GM19023 (cell line): Measurements from ENCODE around the gene EPHA10.

Experiments
- ATAC-seq: cut with Tn5 transposase; IDR thresholded peaks from one replicate; pipeline ENCODE4 v1.9.1; 2021; ENCODE audit warnings: mild to moderate bottlenecking, moderate library complexity; ENCODE audit not compliant: unreplicated experiment

The EPHA10 gene

DNA sequence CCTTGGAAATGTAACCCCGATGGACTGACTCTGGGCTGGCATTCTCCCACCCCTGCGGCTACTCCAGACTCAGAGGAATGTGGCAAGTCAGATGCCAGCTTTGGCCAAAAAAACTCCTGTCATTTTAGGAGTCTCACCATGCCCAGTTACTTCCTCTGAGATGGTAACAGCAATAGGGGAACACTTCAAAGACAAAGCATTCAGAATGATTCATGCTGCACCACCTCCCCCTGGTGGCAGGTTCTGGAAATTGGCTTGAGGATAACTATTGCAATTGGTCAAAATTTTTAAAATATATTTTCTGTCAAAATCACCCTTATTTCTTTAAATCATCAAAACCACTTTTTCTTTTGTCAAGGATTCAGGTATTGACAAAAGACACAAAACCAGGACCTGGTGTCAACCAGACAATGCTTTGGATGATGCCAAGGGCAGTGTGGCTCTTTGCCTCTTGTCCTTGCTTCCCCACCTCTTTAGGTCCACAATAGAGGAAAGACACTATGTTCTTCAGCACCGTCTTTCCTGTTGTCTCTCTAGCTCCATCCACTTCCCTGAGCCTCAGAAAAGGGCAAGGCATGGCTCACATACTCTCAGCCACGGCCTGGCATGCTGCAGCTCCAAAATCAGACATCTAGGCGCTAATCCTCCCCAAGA is 82.5 kb downstream of the EPHA10 start:
- ATAC-seq: no peak

- ATAC-seq: no peak
Measured at GRCh38 chr1:37680933-37681332, 84.0 kb downstream of the EPHA10 start.

DNA sequence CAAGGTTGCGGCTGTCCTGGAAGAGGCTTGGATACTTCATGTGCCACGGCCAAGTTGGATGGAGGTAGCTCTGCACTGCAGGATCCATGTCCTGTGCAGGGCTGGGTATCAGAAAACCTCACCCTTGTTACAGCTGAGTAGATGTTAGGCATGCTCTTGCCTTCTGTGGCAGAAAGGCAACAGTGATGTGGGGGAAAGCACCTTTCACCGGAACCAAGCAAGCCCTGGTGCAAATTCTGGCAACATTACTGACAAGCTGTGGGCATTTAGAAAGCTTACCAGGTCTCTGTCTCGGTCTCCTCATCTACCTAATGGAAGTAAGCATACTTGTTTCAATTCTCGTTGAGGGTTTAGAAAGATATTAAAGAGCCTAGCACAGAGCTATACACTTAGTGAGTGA is 87.1 kb downstream of the EPHA10 start:
- ATAC-seq: no peak

DNA sequence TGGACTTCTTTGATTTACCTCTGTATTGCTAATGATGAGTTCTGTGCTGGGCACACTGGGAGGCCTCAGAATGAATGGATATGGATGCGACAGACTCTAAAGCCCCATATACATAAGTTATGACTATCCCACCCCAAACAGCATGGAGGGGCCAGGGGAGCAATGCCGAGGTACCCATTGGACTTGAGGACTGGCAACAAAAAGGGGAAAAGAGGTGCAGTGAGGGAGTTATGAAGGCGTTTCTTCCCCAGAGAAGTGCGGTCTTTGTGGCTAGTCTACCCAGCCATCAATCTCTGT is 87.8 kb downstream of the EPHA10 start:
- ATAC-seq: no peak

DNA sequence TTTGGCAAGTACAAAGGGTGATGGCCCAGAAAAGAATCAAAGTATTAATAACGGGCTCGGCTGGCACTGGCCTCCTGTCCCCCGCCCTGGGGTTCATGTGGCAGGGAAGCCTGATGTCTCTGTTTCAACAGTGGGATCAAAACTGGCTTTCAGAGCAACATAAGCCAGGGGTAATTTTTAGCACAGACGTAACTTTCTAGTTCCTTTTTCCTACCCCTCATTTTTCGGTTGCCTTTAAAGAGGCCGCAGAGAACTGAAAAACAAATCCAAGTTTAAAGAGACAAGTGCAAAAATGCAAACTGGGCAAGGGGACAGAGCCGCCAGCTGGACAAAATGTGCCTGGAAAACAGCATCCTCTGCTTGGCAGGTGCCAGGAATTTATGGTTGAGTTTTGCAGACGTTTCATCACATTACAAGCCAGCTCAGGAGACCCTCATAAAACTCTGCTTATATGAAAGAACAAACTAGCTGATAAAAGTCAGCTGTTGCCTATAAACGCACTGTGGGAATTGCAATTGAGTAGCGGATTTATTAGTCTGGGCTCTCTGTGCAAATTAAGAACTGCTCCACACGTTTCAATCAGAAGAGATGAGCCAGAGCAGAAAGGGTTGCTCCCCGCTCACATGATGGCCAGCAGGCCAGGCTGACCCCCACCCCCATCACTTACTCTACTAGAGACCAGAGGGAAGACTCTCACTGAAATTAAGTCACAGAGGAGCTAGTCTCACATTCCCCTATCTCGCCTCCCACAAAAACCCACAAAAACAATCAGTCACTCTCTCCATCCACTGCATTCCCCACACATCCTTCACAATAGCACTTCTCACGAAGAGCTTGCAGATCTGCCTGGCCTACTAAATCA is 88.4 kb downstream of the EPHA10 start:
- peak; percentile 52 for ATAC-seq

DNA sequence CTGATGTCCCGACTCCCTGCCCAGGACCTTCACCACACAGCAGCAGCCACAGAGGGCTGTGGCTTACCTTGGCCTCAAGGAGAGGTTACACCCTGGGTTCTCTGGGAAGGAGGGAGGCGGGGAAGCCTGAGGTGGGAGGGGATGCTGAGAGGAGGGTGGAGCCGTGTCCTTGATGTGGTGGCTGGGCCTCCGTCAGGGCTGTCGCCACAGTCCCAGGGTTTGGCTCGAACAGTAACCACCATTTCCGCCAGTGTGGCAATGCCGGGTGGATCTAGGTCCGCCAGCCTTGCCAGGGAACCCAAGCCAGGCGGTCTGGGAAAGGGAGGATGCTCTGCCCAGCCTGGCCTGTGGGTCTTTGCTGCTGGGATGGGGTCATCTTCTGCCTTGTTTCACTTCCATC is 91.0 kb downstream of the EPHA10 start:
- ATAC-seq: no peak

DNA sequence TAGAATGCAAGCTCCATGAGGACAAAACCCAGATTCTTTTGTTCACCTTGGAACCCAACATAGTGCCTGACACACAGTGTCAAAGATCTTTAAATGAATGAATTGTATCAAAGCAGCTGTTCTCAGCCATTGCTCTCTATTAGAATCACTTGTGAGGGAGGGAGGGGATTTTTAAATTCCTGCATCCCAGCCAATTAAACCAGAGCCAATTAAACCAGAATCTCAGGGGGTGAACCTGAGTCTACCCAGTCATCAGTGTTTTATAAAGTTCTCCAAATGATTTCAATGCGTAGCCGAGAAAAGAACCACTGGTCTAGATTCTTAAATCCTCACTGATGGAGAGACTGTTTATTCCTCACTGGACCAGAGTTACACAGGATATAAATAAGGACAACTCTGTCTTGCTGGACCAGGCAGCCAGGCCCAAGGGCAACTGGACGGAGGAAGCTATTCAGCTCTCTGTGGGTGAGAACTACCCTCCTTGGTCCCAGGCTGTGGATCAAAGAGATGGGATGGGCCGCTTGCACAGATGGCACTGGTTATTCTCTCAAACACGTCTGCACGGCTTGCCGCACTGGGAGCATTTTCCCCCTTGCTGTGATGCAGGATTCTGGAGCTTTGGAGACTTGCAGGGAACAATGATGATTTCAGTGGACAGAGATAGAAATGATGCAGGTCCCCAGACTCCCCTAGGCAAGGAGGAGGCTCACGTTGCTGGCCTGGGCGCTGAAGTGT is 92.6 kb downstream of the EPHA10 start:
- ATAC-seq: no peak

- ATAC-seq: no peak
Measured at GRCh38 chr1:37671261-37671660, 93.7 kb downstream of the EPHA10 start.

- ATAC-seq: no peak
Measured at GRCh38 chr1:37670133-37670532, 94.8 kb downstream of the EPHA10 start.

DNA sequence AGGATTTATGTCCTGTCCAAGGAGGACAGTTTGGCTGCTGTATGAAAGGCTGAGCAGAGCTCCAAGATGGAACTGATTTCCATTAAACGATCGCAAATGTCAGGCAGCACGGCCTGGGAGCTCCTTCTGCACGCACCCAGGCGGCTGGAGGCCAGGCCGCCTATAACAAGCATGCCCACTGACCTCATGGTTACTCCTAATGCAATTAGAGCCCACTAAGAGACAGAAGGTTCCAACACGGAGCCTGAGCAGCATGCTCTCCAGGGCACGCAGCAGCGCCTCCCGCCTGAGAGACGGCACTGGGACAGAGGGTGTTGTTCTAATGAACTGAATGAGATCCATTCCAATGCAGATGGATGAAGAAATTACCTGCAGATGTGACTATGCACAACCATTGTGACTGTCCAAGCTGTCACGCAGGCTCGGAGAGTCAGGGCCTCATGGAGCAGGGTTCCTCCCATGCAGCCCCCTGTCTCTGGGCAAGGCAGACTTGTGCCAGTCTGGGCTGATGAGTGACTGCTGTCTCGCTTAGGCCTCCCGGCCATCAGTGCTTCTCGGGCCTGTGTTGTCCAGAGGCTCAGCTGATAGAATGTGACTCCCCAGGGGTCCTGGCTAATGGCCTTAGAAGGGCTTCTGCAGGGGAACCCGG is 97.8 kb downstream of the EPHA10 start:
- no peak for ATAC-seq

- ATAC-seq: no peak
Measured at GRCh38 chr1:37666241-37666867, 98.6 kb downstream of the EPHA10 start.
